ENCODE measurements around the gene CAB39L. TPM values are rescaled to one million over a fixed set of nuclear protein-coding genes. Genes with fewer than 3 reads are reported as not detected.

Gene CAB39L
- total and polyA plus RNA-seq, 9 of the 15 experiments (the other 6 are each of a cell fraction or from before 2014, with no cell fraction given), result 1.1 to 4.2 (median 2.6) TPM

- no peak for TF ChIP-seq NFE2L1 (tag; IDR thresholded peaks at IDR 0.05; ENCODE audit: borderline replicate concordance, low read depth)
- TF ChIP-seq ATF1 (CRISPR knock-in tag; IDR thresholded peaks at IDR 0.05), result no peak
- no peak for TF ChIP-seq ATF1 (tag; IDR thresholded peaks at IDR 0.05)
- TF ChIP-seq ASH1L (IDR thresholded peaks at IDR 0.05; ENCODE audit: borderline replicate concordance, low read depth, partially characterized antibody), result no peak
- TF ChIP-seq CUX1 (CRISPR knock-in tag; IDR thresholded peaks at IDR 0.05), result no peak
- TF ChIP-seq ZMIZ1 (IDR thresholded peaks at IDR 0.05; ENCODE audit: low read depth in 2 of 2, low read length in 2 of 2), result no peak
- no peak for TF ChIP-seq ZNF134 (CRISPR knock-in tag; conservative IDR thresholded peaks at IDR 0.05)
- no peak for TF ChIP-seq ZNF592 (IDR thresholded peaks at IDR 0.05)
- 0 out of 2 replicates have a peak, but pooled peaks have one; percentile 27 for TF ChIP-seq HLTF (IDR thresholded peaks at IDR 0.05)
- no peak for TF ChIP-seq LARP7 (IDR thresholded peaks at IDR 0.05)
- no peak for TF ChIP-seq MYC (IDR thresholded peaks at IDR 0.05; ENCODE audit: low read depth, low read length)
- TF ChIP-seq MYC (CRISPR knock-in tag; IDR thresholded peaks at IDR 0.05; ENCODE audit: borderline replicate concordance, low read depth), result no peak
- TF ChIP-seq ZZZ3 (IDR thresholded peaks at IDR 0.05), result no peak
- TF ChIP-seq ZNF12 (CRISPR knock-in tag; IDR thresholded peaks at IDR 0.05), result no peak
- peak; percentile 47 for TF ChIP-seq ZFP36 (IDR thresholded peaks at IDR 0.05; ENCODE audit: low read depth, low read length, partially characterized antibody)
Observed at GRCh38 chr13:49300739-49301589, 142.9 kb downstream of the CAB39L start (continued).

Data from K562 (cell line).